ENCODE results near the gene APEH.

APEH gene

DNA sequence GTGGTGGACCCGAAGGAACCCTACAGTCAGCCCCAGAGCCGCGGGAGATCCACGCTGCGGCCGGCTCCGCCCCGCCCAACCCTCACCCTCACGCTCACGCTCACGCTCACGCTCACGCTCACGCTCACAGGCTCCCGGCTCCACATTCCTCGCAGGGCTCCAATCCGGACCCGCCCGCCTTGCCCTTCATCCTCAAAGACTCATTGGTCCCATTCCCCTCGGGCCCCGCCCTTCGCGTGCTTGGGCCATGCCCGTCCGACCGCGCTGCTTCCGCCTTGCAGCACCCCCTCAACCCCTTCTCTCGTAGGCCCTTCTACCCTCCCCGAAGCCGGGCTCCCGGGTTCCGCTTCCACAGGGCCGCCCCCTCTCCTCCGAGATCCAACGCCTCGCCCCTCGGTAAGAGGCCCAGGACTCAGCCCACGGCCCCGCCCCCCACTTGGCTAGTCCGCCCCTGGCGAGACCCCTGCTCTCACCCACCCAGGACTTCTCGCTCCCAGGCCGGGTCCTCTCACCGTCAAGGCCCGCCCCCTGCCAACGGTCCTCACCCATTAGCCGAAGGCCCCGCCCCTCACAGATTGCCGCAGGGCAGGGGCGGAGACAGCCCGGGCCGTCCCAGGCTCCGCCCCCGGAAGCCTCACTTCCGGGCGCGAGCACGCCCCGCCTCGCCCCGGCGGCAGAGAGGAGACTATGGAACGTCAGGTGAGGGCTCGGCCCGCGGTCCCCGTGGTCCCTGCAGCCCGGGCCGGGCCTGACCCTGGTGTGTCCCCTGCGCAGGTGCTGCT, at the start of gene APEH:
Gene APEH, plus strand, starts transcription at position 637 of the 782 bp plus-strand sequence. Its CDS starts 51 bp downstream, at position 688.
- in situ Hi-C loops (cut with HindIII; ENCODE audit: low sequenced_read_pairs) = loop anchor here (5.0 kb wide), 1 partner anchor 102 kb away; no protein-coding TSS in a partner anchor

DNA sequence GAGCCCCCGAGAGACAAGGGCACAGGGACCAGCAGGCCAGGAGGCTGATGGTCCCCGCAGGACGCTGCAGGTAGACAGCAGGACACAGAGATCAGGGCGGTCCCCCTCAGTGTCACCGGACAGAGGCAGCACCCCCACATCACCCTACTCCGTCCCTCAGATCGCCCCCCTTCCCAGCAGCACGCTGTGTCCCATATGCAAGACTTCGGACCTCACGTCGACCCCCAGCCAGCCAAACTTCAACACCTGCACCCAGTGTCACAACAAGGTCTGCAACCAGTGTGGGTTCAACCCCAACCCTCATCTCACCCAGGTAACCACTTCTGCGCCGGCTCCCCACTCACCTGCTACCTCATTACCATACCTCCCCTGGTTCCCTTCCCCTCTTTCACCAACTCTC, 49.1 kb upstream of the APEH start:
- in situ Hi-C loops (cut with HindIII; ENCODE audit: low sequenced_read_pairs) = no loop called here

DNA sequence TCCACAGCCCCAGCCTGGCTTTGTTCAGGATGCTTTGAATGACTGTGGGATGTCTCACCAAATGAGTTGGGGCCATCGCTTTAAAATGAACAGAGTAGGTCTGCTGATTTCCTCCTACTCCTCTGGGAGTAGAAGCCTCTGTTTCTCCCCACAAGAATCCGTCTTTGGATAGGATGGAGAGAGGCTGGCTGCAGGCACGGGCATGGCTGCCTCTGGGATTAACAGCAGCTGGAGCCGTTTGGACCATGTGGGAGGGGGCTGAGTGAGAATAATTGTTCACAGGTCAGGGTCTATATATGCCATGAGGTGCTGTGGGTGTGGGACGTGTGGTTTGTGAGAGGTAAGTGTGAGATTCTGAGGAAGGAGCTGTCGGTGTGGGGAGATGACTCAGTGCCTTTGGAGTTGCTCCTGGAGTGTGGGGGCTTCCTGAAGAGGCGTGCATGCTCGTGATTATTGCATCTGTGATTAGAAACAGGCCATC, 48.0 kb upstream of the APEH start:
- in situ Hi-C loops (cut with HindIII; ENCODE audit: low sequenced_read_pairs) = no loop called here

DNA sequence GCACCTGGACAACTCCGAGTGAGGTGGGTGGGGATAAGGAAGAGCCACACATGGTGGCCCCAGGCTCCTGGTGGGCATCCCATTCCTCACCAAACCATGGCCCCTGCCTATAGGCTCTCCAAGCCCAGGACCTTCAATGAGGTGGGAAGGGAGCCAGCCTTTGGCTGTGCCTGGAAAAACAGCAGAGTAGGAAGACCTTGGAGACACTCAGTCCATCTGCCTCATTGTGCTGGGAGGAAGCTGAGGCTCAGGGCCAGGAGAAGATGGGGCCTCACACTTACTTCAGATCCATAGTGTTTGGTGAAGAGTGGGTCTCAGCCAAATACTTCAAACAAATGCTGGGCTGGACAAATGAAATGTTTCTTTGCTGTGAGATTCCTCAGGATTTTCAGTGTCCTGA, 47.4 kb upstream of the APEH start:
- in situ Hi-C loops (cut with HindIII; ENCODE audit: low sequenced_read_pairs) = no loop called here

DNA sequence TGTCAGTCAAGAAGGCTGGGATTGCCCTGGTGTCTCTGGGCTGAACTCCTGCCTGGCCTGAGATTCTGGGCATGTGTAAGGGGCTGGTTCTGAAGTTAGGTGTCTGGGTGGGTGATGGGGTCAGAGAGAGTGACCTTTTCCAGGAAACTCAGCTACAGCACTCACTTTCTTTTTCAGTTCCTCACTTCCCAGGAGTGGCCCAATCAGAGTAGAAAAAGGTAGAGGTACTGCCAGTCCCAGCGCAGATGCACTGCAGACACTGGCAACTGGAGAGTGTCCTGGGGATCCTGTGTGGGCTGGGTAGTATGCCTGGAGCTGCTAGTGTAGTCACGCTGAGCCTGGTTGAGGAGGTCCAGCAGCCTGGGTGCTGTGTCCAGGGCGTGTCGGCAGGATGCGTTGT, 46.5 kb upstream of the APEH start:
- in situ Hi-C loops (cut with HindIII; ENCODE audit: low sequenced_read_pairs) = no loop called here

DNA sequence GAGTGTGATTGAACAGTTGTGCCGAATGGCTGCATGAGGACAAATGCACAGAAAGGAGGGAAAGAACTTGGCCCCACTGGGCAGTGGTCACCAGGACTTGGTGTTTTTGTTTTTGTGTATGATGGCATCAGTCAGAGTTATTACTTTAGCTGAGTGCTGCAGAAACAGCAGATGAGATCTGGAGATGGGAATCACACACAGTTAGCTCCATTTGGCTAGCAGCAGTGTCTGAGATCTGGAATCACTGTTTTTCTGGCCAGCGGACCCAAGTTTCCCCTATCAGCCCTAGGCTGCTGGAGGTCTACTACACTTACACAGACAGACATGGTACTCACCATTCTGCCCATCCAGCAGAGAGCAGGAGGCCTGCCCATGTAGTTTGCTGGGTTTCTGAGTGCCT, 45.9 kb upstream of the APEH start:
- in situ Hi-C loops (cut with HindIII; ENCODE audit: low sequenced_read_pairs) = no loop called here

DNA sequence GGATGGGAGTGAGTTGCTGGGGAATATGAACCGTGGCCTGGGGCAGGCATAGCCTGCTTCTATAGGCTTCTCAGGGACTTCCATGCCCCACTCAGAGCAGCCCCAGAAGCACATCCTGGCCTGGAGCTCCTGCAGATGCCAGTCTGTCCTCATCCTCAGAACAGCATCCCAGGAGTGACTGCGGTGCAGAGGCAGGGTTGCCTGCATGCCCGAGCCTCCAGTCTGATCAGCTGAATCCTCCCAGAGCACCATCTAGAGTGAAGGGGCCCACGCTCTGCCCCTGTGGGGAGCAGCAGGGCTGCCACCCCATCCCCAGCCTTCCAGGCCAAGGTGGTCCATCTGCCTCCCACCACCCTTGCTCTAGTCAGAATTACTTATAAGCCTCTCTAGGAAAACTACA, 44.7 kb upstream of the APEH start:
- in situ Hi-C loops (cut with HindIII; ENCODE audit: low sequenced_read_pairs) = no loop called here

DNA sequence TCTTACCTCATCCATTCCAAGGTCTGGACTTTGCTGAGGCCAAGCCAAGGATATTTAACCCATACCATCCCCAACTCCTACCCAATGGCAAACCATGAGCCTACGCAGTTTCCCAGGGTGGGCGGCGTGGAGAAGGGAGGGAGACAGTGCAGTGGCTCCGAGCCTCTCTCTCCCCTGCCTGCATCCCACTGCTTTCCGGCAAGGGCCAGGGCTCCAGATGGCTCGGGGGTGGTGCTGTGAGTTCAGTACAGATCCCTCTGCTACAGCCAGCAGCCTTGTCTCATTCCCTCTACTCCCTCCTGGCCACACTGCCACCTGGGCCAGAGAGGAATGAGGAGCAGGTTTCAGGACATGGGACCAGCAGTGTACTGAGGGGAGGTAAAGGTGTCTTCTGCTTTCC, 44.3 kb upstream of the APEH start:
- in situ Hi-C loops (cut with HindIII; ENCODE audit: low sequenced_read_pairs) = loop anchor here (5.0 kb wide), 1 partner anchor 73 kb away; no protein-coding TSS in a partner anchor

DNA sequence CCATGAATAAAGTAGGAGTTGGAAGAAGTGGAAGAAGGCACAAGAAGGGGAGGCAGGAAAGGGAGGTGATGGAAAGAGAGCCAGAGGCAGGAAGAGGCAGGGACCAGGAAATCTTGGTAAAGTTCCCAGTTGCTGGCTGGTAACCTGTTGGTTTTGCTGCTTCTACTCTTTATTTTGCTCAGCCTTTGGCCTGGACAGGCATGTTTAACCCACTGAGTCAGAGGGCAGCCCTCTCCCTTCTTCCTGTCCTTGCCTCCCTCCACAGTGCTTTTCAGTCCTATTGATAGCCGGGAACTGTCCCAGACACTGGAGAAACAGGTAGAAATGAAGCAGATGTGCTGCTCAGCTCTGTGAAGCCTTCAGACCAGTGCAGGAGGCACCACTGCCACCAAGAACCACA, 43.4 kb upstream of the APEH start:
- in situ Hi-C loops (cut with HindIII; ENCODE audit: low sequenced_read_pairs) = loop anchor here (5.0 kb wide), 1 partner anchor 73 kb away; no protein-coding TSS in a partner anchor

DNA sequence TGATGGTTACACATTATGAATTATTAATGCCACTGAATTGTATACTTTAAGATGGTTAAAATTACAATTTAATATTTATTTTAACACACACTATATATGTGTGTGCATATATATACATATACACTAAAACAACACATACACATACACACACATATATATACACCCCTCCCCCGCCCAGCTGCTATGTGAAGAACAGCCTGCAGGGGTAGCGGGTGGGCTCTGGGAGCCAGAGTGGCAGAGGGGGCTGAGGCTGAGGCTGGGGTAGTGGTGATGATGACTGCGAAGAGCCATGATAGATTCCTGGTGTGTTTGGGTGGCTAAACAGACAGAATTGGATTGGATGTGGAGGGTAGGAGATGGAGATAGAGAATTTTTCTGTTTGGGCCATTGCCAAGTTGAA, 39.4 kb upstream of the APEH start:
- in situ Hi-C loops (cut with HindIII; ENCODE audit: low sequenced_read_pairs) = loop anchor here (5.0 kb wide), 1 partner anchor 77 kb away; no protein-coding TSS in a partner anchor

DNA sequence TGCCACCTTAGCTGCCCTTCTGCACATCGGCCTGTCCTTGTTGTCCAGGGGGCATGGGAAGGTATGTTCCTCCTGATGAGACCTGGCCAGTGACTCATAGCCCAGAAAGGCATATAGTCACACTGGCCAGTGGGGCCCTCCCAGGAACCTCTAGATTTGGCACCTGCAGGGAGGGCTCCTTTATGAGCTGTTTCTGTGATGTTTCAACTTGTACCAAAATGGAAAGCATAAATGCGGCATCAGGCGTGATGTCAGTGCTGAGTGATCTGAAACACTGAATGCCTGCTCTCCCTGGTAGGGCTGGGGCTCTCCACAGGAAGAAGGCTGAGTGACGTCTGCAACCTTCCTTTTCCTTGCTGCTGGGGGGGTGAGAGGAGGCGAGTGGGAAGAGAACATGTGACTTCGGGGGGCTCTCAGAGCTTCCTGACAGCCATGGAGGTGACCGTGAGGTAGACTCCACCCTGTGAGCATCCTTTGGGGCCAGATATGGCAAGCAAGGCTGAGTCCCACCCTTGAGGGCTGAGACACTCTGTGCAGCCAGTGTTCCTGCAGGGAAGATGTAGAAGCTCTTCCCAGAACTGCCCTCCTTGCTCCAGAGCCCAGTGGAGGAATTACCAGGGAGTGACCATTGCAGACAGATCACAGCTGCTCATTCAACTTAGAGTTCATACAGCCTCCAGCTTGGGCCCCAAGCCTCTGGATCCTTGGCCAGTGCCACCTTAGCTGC, 37.1 kb upstream of the APEH start:
- in situ Hi-C loops (cut with HindIII; ENCODE audit: low sequenced_read_pairs) = no loop called here

DNA sequence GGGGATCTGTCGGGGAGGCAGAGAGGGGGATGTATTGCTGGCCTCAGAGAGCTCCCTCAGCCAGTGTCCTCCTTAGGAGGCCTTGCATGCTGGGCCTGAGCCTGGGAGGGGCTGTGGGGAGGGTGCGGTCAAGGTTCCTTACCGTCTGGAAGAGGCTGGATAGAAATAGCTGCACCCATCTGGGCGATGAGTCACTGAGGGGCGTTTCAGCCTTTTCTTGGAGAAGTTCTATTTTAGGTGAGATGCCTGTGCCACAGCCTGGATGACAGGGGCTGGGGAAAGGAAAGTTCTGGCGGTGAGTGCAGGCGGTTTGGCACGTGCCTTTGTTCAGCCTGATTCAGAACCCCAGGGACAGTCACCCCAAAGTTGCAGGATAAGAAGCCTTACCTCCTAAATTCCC, 35.7 kb upstream of the APEH start:
- in situ Hi-C loops (cut with HindIII; ENCODE audit: low sequenced_read_pairs) = no loop called here

DNA sequence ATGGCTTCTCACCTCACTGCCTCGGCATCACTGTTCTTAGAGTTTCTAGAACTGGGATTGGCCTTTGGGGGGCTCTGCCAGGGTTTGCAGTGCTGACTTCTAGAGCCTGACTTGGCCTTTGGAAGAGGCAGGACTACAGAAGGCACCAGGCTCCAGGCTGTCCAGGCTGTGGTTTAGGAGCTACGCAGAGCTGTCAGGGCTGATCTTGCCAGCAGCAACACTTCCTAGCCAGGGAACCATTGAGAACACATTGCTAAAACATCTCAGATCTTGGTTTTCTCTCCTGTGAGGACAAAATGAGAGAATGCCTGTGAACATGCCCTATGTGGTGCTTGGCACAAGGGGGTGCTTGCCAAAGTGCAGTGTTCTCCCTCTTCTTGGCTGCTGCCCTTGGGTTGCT, 34.6 kb upstream of the APEH start:
- in situ Hi-C loops (cut with HindIII; ENCODE audit: low sequenced_read_pairs) = no loop called here

DNA sequence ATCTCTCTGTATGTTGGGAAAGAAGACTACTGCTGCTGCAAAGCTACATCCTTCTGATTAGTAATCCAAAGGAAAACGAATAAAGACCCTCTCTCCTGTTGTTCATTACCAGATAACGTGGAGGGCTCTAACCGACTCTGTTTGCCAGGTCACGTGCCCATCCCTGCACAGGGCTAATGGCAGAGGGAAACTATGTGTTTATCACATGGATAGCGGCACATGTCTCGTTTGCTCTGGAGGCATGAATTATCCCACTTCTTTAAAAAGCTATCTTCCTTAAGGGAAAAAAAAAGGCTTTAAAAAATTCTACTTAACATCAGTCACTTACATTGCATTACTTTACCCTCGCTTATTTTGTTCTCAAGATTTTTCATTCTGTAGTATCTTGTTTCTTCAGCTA, 32.9 kb upstream of the APEH start:
- in situ Hi-C loops (cut with HindIII; ENCODE audit: low sequenced_read_pairs) = no loop called here

DNA sequence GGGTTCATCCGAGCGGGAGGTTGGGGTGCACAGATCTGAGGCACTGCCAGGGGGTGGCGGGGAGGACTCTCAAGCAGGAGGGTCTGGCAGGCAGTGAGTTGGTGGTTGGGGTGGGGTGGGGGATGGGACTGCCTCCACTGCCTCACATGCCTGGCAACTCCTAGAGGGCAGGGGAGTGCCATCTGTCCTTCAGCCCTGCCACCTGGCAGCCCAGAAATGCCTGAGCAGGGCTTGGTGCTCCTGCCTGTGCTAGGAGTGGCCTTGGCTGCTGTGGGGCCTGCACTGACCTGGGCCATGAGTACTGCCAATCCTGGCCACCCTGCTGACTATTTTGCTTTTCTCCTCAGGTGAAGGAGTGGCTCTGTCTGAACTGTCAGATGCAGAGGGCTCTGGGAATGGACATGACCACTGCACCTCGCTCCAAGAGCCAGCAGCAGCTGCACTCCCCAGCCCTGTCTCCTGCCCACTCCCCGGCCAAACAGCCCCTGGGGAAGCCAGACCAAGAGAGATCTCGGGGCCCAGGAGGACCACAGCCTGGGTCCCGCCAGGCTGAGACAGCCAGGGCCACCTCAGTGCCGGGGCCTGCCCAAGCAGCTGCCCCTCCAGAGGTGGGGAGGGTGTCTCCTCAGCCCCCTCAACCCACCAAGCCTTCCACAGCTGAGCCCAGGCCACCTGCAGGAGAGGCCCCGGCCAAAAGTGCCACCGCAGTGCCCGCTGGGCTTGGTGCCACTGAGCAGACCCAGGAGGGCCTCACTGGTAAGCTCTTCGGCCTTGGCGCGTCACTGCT, 32.0 kb upstream of the APEH start:
- in situ Hi-C loops (cut with HindIII; ENCODE audit: low sequenced_read_pairs) = no loop called here

DNA sequence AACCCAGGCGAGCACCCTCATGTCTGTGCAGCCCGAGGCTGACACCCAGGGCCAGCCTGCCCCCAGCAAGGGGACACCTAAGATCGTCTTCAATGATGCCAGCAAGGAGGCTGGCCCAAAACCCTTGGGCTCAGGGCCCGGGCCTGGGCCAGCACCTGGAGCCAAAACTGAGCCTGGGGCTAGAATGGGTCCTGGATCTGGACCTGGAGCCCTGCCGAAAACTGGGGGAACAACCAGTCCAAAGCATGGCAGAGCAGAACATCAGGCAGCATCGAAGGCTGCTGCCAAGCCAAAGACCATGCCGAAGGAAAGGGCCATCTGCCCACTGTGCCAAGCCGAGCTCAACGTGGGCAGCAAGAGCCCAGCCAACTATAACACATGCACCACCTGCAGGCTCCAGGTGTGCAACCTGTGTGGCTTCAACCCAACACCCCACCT, 31.4 kb upstream of the APEH start:
- in situ Hi-C loops (cut with HindIII; ENCODE audit: low sequenced_read_pairs) = no loop called here

DNA sequence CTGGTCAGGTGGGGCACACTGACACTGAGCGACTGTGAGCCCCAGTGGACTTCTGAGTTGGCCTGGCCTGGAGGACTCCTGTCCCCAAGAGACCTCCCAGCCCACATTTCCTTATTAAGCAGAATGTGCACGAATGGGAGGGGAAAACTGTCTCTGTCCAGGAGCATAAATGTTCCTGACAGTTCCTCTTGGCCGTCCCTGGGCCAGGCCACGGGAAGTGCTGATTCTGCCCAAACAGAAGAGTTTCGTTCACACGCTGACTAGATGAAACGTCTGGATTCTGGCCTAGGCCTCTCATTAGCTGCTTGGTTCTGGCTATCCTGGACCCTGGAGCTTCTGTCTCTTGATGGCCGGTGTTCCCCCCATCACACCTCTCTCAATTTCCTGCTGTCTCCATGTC, 29.5 kb upstream of the APEH start:
- in situ Hi-C loops (cut with HindIII; ENCODE audit: low sequenced_read_pairs) = no loop called here

DNA sequence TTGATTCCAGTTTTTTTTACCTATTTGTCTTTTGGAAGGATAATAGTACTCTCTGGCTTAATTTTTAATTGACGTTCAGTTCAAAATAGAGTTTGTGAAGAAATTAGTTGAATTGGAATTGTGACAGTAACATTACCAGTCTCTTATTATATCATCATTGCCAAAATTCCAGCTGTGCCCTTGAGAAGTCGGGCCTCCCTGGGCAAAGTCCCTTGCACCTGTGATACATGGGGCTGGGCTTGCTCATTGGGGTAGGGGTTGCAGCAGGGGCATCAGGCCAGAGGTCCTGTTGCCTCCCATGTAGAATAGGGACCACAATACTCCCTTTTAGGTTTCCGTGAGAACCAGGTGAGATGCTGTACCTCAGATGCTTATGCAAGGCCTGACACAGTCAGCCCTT, 27.9 kb upstream of the APEH start:
- in situ Hi-C loops (cut with HindIII; ENCODE audit: low sequenced_read_pairs) = no loop called here

DNA sequence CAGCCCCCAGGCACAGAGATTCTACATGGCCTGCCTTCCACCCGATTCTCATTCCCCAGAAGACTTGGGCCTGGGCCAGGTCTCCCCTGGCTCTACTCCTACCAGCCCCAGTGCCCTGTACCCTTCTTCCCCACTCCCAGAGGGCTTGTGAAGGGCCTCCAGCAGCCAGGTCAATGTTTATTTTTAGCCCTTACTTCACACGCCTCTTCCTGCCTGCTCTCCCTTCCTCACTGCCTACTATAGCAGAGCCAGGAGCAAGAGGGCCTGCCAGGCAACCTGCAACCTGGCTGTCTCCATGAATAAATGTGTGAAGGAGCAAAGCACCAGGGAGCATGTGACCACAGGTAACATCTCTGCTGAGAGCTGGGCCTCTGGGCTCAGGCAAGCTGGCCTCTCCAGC, 26.4 kb upstream of the APEH start:
- in situ Hi-C loops (cut with HindIII; ENCODE audit: low sequenced_read_pairs) = no loop called here

DNA sequence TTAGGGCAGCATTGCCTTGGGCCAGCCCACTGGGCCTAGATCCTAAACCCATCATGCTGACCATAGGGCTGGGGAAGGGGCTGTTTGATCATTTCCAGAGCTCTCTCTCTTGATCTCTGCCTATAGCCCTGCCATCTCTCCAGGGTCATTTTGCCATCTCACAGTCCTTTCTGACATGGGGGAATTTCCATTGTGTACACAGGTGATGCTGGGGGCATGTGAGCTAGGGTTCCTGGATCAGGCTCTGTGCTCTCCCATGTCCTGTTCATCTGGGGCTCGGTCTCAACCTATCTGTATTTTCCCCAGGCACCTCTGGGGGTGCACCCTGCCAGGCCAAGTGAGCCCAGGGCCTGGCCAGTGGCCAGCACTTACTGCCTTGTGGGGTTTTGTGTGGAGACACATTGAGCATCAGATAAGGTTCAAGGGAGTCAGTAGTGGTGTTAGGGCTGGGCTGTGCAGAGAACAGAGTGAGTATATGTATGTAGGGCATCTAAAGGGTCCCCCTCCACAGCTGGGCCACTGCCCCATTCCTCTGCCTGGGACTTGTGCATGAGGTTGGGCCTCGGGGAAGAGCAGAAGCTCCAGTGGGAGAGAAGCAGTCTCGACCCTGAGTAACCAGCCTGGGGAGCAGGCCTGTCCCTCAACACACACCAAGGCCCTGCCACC, 25.7 kb upstream of the APEH start:
- in situ Hi-C loops (cut with HindIII; ENCODE audit: low sequenced_read_pairs) = no loop called here

DNA sequence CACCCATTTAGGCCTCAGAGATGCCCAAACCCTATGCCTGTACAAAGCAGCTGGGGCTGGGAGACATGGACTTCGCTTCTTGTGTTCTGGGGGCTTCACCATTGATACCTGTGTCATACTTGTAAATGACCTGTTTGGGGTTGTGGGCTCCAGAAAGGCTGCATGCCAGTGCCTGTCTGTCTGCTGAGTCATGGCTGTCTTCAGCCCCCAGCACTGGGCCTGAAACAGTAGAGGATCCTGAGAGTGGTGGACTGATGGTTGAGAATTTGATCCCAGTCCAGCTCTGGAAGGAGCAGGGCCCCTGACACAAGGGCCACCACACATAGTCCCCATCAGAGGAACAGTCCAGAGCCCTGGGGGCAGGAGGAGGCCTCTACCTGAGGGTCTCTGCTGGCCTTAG, 24.6 kb upstream of the APEH start:
- in situ Hi-C loops (cut with HindIII; ENCODE audit: low sequenced_read_pairs) = no loop called here

Measured in endothelial cell of hepatic sinusoid (primary cell).